ENCODE results near the gene C1S. TPM values are rescaled to one million over a fixed set of nuclear protein-coding genes. Genes with fewer than 3 reads are reported as not detected.

The C1S gene
- total RNA-seq, 6 experiments from 2014 or later: 993 to 2,993 (median 1,796) TPM

GRCh38 chr12:7073946-7074345 is 13.4 kb downstream of the C1S start:
- intact Hi-C loops (cut with DNase I): no loop called here
- Histone ChIP-seq H3K9me3 (no peaks in the 10 kb centered on the region), H3K4me3 (no peak overlapping the region), H3K27ac (peak overlapping the region in 1 of 3 donors; percentile 3), H3K27me3 (no peaks in the 10 kb centered on the region), H3K36me3 (peaks cover 0 to 21% (median 6%) of the 10 kb centered on the region in 4 donors), H3K4me1 (peaks cover 0 to 45% (median 23%) of the 10 kb centered on the region in 4 donors)
- ATAC-seq: no peak
- no peak for TF ChIP-seq POLR2A (IDR thresholded peaks at IDR 0.05)
- TF ChIP-seq CTCF (IDR thresholded peaks at IDR 0.05): no peak
- no peak for DNase-seq
- 25% methylated on average over 1 of the region's 1 CpG for WGBS (ENCODE audit: insufficient coverage, low coverage, low lambda C conversion rate, missing lambda C conversion rate)

- H3K9me3 ChIP-seq: no peaks in the 10 kb centered on the region
- no peak overlapping the region for H3K4me3 ChIP-seq
- 100% methylated on average over 1 of the region's 3 CpGs for WGBS (ENCODE audit: insufficient coverage, low coverage, low lambda C conversion rate, missing lambda C conversion rate)
- no peak for TF ChIP-seq CTCF (IDR thresholded peaks at IDR 0.05)
- H3K36me3 ChIP-seq: peaks cover 0 to 9% (median 2%) of the 10 kb centered on the region in 4 donors
- H3K4me1 ChIP-seq: peaks cover 0 to 43% (median 25%) of the 10 kb centered on the region in 4 donors
- no peaks in the 10 kb centered on the region for H3K27me3 ChIP-seq
- ATAC-seq (no peak), DNase-seq (no peak)
- intact Hi-C loops (cut with DNase I): no loop called here
- no peak overlapping the region for H3K27ac ChIP-seq
Measured at GRCh38 chr12:7075518-7075917, 15.0 kb downstream of the C1S start.

GRCh38 chr12:7075939-7076338 is 15.4 kb downstream of the C1S start:
- DNase-seq (no peak), ATAC-seq (no peak)
- H3K27me3 ChIP-seq: no peaks in the 10 kb centered on the region
- WGBS (ENCODE audit: insufficient coverage, low coverage, low lambda C conversion rate, missing lambda C conversion rate): 53% methylated on average over 3 of the region's 3 CpGs
- H3K27ac ChIP-seq: no peak overlapping the region
- H3K36me3 ChIP-seq: peaks cover 0 to 9% (median 3%) of the 10 kb centered on the region in 4 donors
- H3K4me3 ChIP-seq: no peak overlapping the region
- H3K4me1 ChIP-seq: peaks cover under 1 to 43% (median 25%) of the 10 kb centered on the region in 4 donors
- intact Hi-C loops (cut with DNase I): no loop called here
- TF ChIP-seq CTCF (IDR thresholded peaks at IDR 0.05) (no peak), POLR2A (IDR thresholded peaks at IDR 0.05) (no peak)
- no peaks in the 10 kb centered on the region for H3K9me3 ChIP-seq

- intact Hi-C loops (cut with DNase I): no loop called here
Measured at GRCh38 chr12:7076493-7076892, 16.0 kb downstream of the C1S start.

More at GRCh38 chr12:7076493-7076892, 16.0 kb downstream of the C1S start:
- Histone ChIP-seq H3K36me3 (peaks cover 0 to 13% (median 5%) of the 10 kb centered on the region in 4 donors), H3K27me3 (no peaks in the 10 kb centered on the region), H3K27ac (no peak overlapping the region), H3K4me3 (no peak overlapping the region), H3K9me3 (no peaks in the 10 kb centered on the region), H3K4me1 (peaks cover 4 to 43% (median 24%) of the 10 kb centered on the region in 4 donors)
- ATAC-seq: no peak
- DNase-seq: no peak
- TF ChIP-seq CTCF (IDR thresholded peaks at IDR 0.05) (no peak), POLR2A (IDR thresholded peaks at IDR 0.05) (no peak)
- 89% methylated on average over 2 of the region's 4 CpGs for WGBS (ENCODE audit: insufficient coverage, low coverage, low lambda C conversion rate, missing lambda C conversion rate)
